Astrocyte (in vitro differentiated cells and primary cell): ENCODE data around the gene MRPL28.

Source experiments
- CTCF ChIP-seq: IDR thresholded peaks from 2 replicates; pipeline ENCODE4 v1.5.1; 2011; ENCODE audit warnings: low read depth, mild to moderate bottlenecking, inconsistent platforms, low read length, moderate library complexity; ENCODE audit not compliant: insufficient read depth
- EZH2 ChIP-seq: IDR thresholded peaks from 2 replicates; pipeline ENCODE4 v1.6.1; 2012; ENCODE audit warnings: mild to moderate bottlenecking, low read length, inconsistent platforms; ENCODE audit not compliant: insufficient read depth

GRCh38 chr16:321532-321931 lies 48.8 kb downstream of the MRPL28 start:
- TF ChIP-seq CTCF (no peak), EZH2 (no peak)
